NCI-H1048 (cell line): ENCODE results near the gene ZNF169.
"Not testable (repeated sequence)": the region's sequence is repeated elsewhere in the genome, so short reads cannot be mapped to it uniquely, and the experiment has no call there.

ENCODE experiments used
- DNase-seq: peaks from one replicate; lab custom pipeline; 2025; lab: John Stamatoyannopoulos, UW

Gene ZNF169

GRCh38 chr9:94287877-94288513 is 28.9 kb downstream of the ZNF169 start:
- no peak for DNase-seq

GRCh38 chr9:94289691-94290090 is 30.6 kb downstream of the ZNF169 start:
- DNase-seq = no peak

- DNase-seq = no peak
Measured at GRCh38 chr9:94298949-94299599, 40.0 kb downstream of the ZNF169 start.

- no peak for DNase-seq
Measured at GRCh38 chr9:94300470-94301301, 41.6 kb downstream of the ZNF169 start.

GRCh38 chr9:94301583-94301982 is 42.5 kb downstream of the ZNF169 start:
- no peak for DNase-seq

GRCh38 chr9:94302426-94302825 is 43.3 kb downstream of the ZNF169 start:
- DNase-seq = no peak

GRCh38 chr9:94303321-94303720 is 44.2 kb downstream of the ZNF169 start:
- no peak for DNase-seq

GRCh38 chr9:94315034-94315984 is 56.2 kb downstream of the ZNF169 start:
- not testable (repeated sequence) for DNase-seq

GRCh38 chr9:94316236-94316635 is 57.1 kb downstream of the ZNF169 start:
- not testable (repeated sequence) for DNase-seq

GRCh38 chr9:94317949-94318657 is 59.0 kb downstream of the ZNF169 start:
- DNase-seq = not testable (repeated sequence)

- not testable (repeated sequence) for DNase-seq
Measured at GRCh38 chr9:94322342-94322940, 63.3 kb downstream of the ZNF169 start.

GRCh38 chr9:94323153-94323798 is 64.2 kb downstream of the ZNF169 start:
- DNase-seq = not testable (repeated sequence)

- DNase-seq = not testable (repeated sequence)
Measured at GRCh38 chr9:94325583-94325982, 66.5 kb downstream of the ZNF169 start.

- DNase-seq = not testable (repeated sequence)
Measured at GRCh38 chr9:94328544-94328943, 69.4 kb downstream of the ZNF169 start, which contains the start of gene NUTM2F. TSS of gene NUTM2F (minus strand) at chr9:94328644. CDS start at chr9:94328623, 21 bp downstream.

GRCh38 chr9:94336445-94336844 is 77.3 kb downstream of the ZNF169 start:
- not testable (repeated sequence) for DNase-seq

- DNase-seq = not testable (repeated sequence)
Measured at GRCh38 chr9:94338723-94339122, 79.6 kb downstream of the ZNF169 start.

GRCh38 chr9:94339657-94340056 is 80.6 kb downstream of the ZNF169 start:
- not testable (repeated sequence) for DNase-seq

GRCh38 chr9:94340750-94341149 is 81.7 kb downstream of the ZNF169 start:
- DNase-seq = not testable (repeated sequence)

- DNase-seq = not testable (repeated sequence)
Measured at GRCh38 chr9:94341703-94342102, 82.6 kb downstream of the ZNF169 start.

GRCh38 chr9:94347451-94347850 is 88.4 kb downstream of the ZNF169 start:
- not testable (repeated sequence) for DNase-seq
